H1 (cell line): Measurements from ENCODE around the gene NME9. TPM values are rescaled to one million over a fixed set of nuclear protein-coding genes. Genes with fewer than 3 reads are reported as not detected.

Experiments
- CTCF ChIA-PET: fragments of 300-600 bp; sonication (Branson Sonifier 250); formaldehyde crosslinking; loops from one replicate; lab custom pipeline; 2021; ENCODE audit not compliant: partially characterized antibody; lab: Charles Lee
- POLR2A ChIA-PET: fragments of 300-600 bp; sonication (Branson Sonifier 250); formaldehyde crosslinking; loops from one replicate; lab custom pipeline; 2021; ENCODE audit warnings: inconsistent platforms; ENCODE audit not compliant: partially characterized antibody; lab: Charles Lee
- DNase-seq, 2 experiments: peaks; one replicate each; pipeline versions ENCODE4 v3.0.0 to v3.0.0-alpha.2; 2010 to 2022; ENCODE audit warnings: low spot score in 2 of 2, low read depth in 1 of 2, mixed read lengths in 1 of 2
- FAIRE-seq: peaks from 2 replicates; lab custom pipeline; 2011; peaks lifted over from hg19 to GRCh38; lab: Jason Lieb, UNC
- H2AFZ ChIP-seq: 2 replicates; pipeline ENCODE4 v1.8.1; 2012; ENCODE audit warnings: low read length, inconsistent platforms
- H2AK5ac ChIP-seq: 2 replicates; pipeline ENCODE4 v1.6.1; 2013; ENCODE audit warnings: low read depth, low read length
- H2BK120ac ChIP-seq: replicated peaks from 2 replicates; pipeline ENCODE3; 2013; ENCODE audit warnings: low read depth, low read length, inconsistent platforms
- H2BK12ac ChIP-seq: 2 replicates; pipeline ENCODE4 v1.6.1; 2013; ENCODE audit warnings: low read depth, low read length
- H2BK15ac ChIP-seq: 2 replicates; pipeline ENCODE4 v1.6.1; 2013; ENCODE audit warnings: low read length
- H2BK20ac ChIP-seq: 2 replicates; pipeline ENCODE4 v1.6.1; 2013; ENCODE audit warnings: low read length
- H2BK5ac ChIP-seq: 2 replicates; pipeline ENCODE4 v1.6.1; 2013; ENCODE audit warnings: low read depth, low read length
- H3K14ac ChIP-seq: 2 replicates; pipeline ENCODE4 v1.6.1; 2013; ENCODE audit warnings: inconsistent platforms; ENCODE audit not compliant: insufficient read length
- H3K18ac ChIP-seq: 2 replicates; pipeline ENCODE4 v1.6.1; 2013; ENCODE audit warnings: low read length; ENCODE audit errors: extremely low read depth
- H3K23ac ChIP-seq: 2 replicates; pipeline ENCODE4 v1.6.1; 2013; ENCODE audit warnings: inconsistent platforms; ENCODE audit not compliant: insufficient read length
- H3K23me2 ChIP-seq: 2 replicates; pipeline ENCODE4 v1.6.1; 2013; ENCODE audit warnings: low read depth, low read length
- H3K27ac ChIP-seq: 2 replicates; pipeline ENCODE4 v1.6.1; 2011; ENCODE audit warnings: low read depth, low read length, inconsistent platforms
- H3K27me3 ChIP-seq, 4 experiments: replicated peaks in 1 of 4; 1 replicate in 1 of 4; 2 replicates in 3 of 4; pipeline versions ENCODE4 v1.6.1 to v1.8.1; 2011 to 2013; ENCODE audit warnings: low read length in 3 of 4, mild to moderate bottlenecking in 3 of 4, inconsistent platforms in 2 of 4, mixed read lengths in 2 of 4, moderate library complexity in 1 of 4; ENCODE audit not compliant: control insufficient read depth in 3 of 4, insufficient read depth in 3 of 4; ENCODE audit errors: extremely low read depth in 1 of 4
- H3K36me3 ChIP-seq, 4 experiments: 2 replicates each; pipeline versions ENCODE4 v1.6.1 to v1.8.1; 2011 to 2013; ENCODE audit warnings: mild to moderate bottlenecking in 4 of 4, low read length in 3 of 4, moderate library complexity in 2 of 4, control low read depth in 1 of 4, inconsistent platforms in 1 of 4; ENCODE audit not compliant: insufficient read depth in 4 of 4, control insufficient read depth in 2 of 4
- H3K4ac ChIP-seq: replicated peaks from 2 replicates; pipeline ENCODE3; 2013; ENCODE audit warnings: low read length, low read depth, mixed read lengths, inconsistent platforms; ENCODE audit not compliant: insufficient read length
- H3K4me1 ChIP-seq, 4 experiments: replicated peaks in 1 of 4; 1 replicate in 1 of 4; 2 replicates in 3 of 4; pipeline versions ENCODE4 v1.6.1 to v1.8.1; 2011 to 2013; ENCODE audit warnings: low read length in 3 of 4, inconsistent platforms in 2 of 4, mixed read lengths in 1 of 4; ENCODE audit not compliant: insufficient read depth in 4 of 4, control insufficient read depth in 3 of 4
- H3K4me2 ChIP-seq, 2 experiments: 2 replicates each; pipeline versions ENCODE4 v1.6.1 to v1.8.1; 2011 to 2013; ENCODE audit warnings: low read depth in 2 of 2, low read length in 2 of 2, control low read depth in 1 of 2, inconsistent platforms in 1 of 2, mild to moderate bottlenecking in 1 of 2; ENCODE audit not compliant: insufficient read depth in 1 of 2
- H3K4me3 ChIP-seq, 4 experiments: fragments of 200-600, 300-600 bp in 1 of 4; sonication (generic), shearing (Covaris generic), sonication (Bioruptor Twin) in 1 of 4; 2 replicates each; pipeline versions ENCODE4 v1.5.1 to v1.8.1; 2011 to 2016; ENCODE audit warnings: low read length in 4 of 4, low read depth in 3 of 4, control low read depth in 2 of 4, inconsistent platforms in 2 of 4, mild to moderate bottlenecking in 2 of 4, mixed read lengths in 1 of 4, moderate library complexity in 1 of 4; ENCODE audit not compliant: insufficient read depth in 2 of 4; ENCODE audit errors: extremely low read depth in 1 of 4
- H3K56ac ChIP-seq: replicated peaks from 2 replicates; pipeline ENCODE3; 2013; ENCODE audit warnings: low read depth, mild to moderate bottlenecking, mixed read lengths, low read length, inconsistent platforms; ENCODE audit not compliant: insufficient read length
- H3K79me1 ChIP-seq: 2 replicates; pipeline ENCODE4 v1.6.1; 2013; ENCODE audit warnings: low read depth, low read length, control low read depth
- H3K79me2 ChIP-seq, 2 experiments: 2 replicates each; pipeline versions ENCODE4 v1.6.1 to v1.8.1; 2012 to 2013; ENCODE audit warnings: low read length in 2 of 2, mild to moderate bottlenecking in 2 of 2, inconsistent platforms in 1 of 2; ENCODE audit not compliant: insufficient read depth in 2 of 2, control insufficient read depth in 1 of 2
- H3K9ac ChIP-seq, 4 experiments: replicated peaks in 1 of 4; 1 replicate in 1 of 4; 2 replicates in 3 of 4; pipeline versions ENCODE4 v1.6.1 to v1.8.1; 2011 to 2013; ENCODE audit warnings: low read depth in 3 of 4, low read length in 3 of 4, control low read depth in 2 of 4, mild to moderate bottlenecking in 2 of 4, moderate library complexity in 2 of 4, inconsistent platforms in 1 of 4; ENCODE audit errors: extremely low read depth in 1 of 4
- H3K9me3 ChIP-seq, 2 experiments: 2 replicates each; pipeline versions ENCODE4 v1.6.1 to v1.8.1; 2012 to 2013; ENCODE audit warnings: mild to moderate bottlenecking in 2 of 2, moderate library complexity in 2 of 2, control low read depth in 1 of 2, inconsistent platforms in 1 of 2, low read depth in 1 of 2, low read length in 1 of 2, mixed read lengths in 1 of 2; ENCODE audit not compliant: insufficient read depth in 2 of 2
- H4K20me1 ChIP-seq, 2 experiments: replicated peaks in 1 of 2; 2 replicates each; pipeline versions ENCODE3 to v1.8.1; 2011 to 2013; ENCODE audit warnings: inconsistent platforms in 2 of 2, low read length in 2 of 2, mild to moderate bottlenecking in 1 of 2; ENCODE audit not compliant: insufficient read depth in 2 of 2, control insufficient read depth in 1 of 2
- H4K5ac ChIP-seq: 2 replicates; pipeline ENCODE4 v1.6.1; 2013; ENCODE audit warnings: low read length, low read depth, mixed read lengths, inconsistent platforms; ENCODE audit not compliant: insufficient read length
- H4K8ac ChIP-seq: 2 replicates; pipeline ENCODE4 v1.8.0; 2013; ENCODE audit warnings: mild to moderate bottlenecking, moderate library complexity, low read length, inconsistent platforms; ENCODE audit not compliant: insufficient read depth; ENCODE audit errors: extremely low read depth
- H4K91ac ChIP-seq: replicated peaks from 2 replicates; pipeline ENCODE3; 2013; ENCODE audit warnings: low read length, mixed read lengths, inconsistent platforms; ENCODE audit not compliant: insufficient read length
- ASH2L ChIP-seq: fragments of 200-600, 300-600 bp; sonication (generic); IDR thresholded peaks from one replicate; pipeline ENCODE4 v1.7.1; 2017; ENCODE audit warnings: low read length
- CHD1 ChIP-seq: IDR thresholded peaks from 2 replicates; pipeline ENCODE4 v1.6.1; 2012; ENCODE audit warnings: low read depth, low read length, improper control_type of control experiment
- GABPA ChIP-seq: IDR thresholded peaks from 2 replicates; pipeline ENCODE4 v1.6.1; 2011; ENCODE audit warnings: mild to moderate bottlenecking, low read length, moderate library complexity, borderline replicate concordance; ENCODE audit not compliant: insufficient read depth
- JUND ChIP-seq: IDR thresholded peaks from 2 replicates; pipeline ENCODE4 v1.6.1; 2011; ENCODE audit warnings: mild to moderate bottlenecking, improper control_type of control experiment, low read length
- WGBS, 2 experiments: shearing (Covaris generic) in 1 of 2; methylation state at CpG; one replicate each; pipeline versions ENCODE4 v1.1.6 to v1.1.7; 2013 to 2015; ENCODE audit warnings: low lambda C conversion rate in 2 of 2, mixed read lengths in 2 of 2, inconsistent platforms in 1 of 2, low coverage in 1 of 2, missing lambda C conversion rate in 1 of 2; ENCODE audit not compliant: insufficient replicate concordance in 2 of 2, insufficient coverage in 1 of 2, insufficient read length in 1 of 2; ENCODE audit errors: extremely low coverage in 1 of 2, missing lambda C conversion rate in 1 of 2; 5-methylcytosine and 5-hydroxymethylcytosine counted together
- polyA plus RNA-seq, 7 experiments: library from polyadenylated mRNA; depleted of rRNA in 3 of 7; stranded (reverse) in 5 of 7; unstranded in 2 of 7; fragments of >200 nt in 5 of 7; fragments of 200-250 nt in 2 of 7; gene quantifications; 1 replicate in 5 of 7; 2 replicates in 1 of 7; 4 replicates in 1 of 7; pipeline versions ENCODE4 v1.2.1 to v1.2.3, GENCODE V29; 2011 to 2013; ENCODE audit warnings: missing spikeins in 2 of 7, mixed read lengths in 2 of 7
- total RNA-seq: library from RNA; stranded (reverse); fragmentation: NEBNext Ultra II Directional; extraction: Animal tissue kit (Norgen Biotek cat#: 25700); gene quantifications from 2 replicates; pipeline ENCODE4 v1.2.1, GENCODE V29; 2021
- TF ChIP-seq, protein P1 (sequence below): IDR thresholded peaks from 2 replicates; pipeline ENCODE4 v1.6.1; 2011; ENCODE audit warnings: low read length, improper control_type of control experiment

NME9 gene
- total and polyA plus RNA-seq, 2 of the 8 experiments (the other 6 are each of a cell fraction or from before 2014, with no cell fraction given): 0.11 TPM; not detected in 1

DNA sequence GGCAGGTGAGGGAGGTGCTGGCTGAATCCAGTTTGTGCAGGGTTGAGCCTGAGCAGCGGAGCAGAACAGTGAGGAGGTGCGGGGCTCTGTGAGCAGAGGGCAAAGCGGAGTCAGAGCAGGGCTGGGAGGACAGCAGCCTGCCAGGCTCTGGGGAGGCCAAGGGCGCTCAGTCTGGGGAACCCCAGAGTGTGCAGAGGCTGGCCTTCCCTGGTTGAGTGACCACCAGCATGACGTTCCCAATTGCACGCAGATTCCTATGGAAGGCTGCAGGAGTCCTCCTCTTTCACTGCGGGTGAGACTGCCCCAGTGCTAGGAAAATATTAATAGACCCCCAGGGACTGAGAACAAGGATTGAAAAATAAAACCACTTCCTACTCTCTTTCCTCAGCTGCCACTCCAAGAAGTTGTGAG, 31.9 kb upstream of the NME9 start:
- Histone ChIP-seq H3K56ac (no peak overlapping the region), H4K8ac (peak overlapping the region; percentile 45), H3K4me2 (no peak overlapping the region), H3K14ac (no peak overlapping the region), H3K27me3 (no peaks in the 10 kb centered on the region; a peak in 1 of 7 replicates), H3K4me3 (no peak overlapping the region), H3K18ac (no peak overlapping the region), H2BK15ac (no peak overlapping the region), H2BK5ac (no peak overlapping the region), H2AFZ (no peak overlapping the region), H3K79me2 (no peaks in the 10 kb centered on the region), H3K79me1 (peaks cover 2% of the 10 kb centered on the region; the same call in 1 of the 2 replicates), H3K9ac (no peak overlapping the region), H3K27ac (no peak overlapping the region; the same call in 1 of the 2 replicates), H3K36me3 (no peaks in the 10 kb centered on the region), H3K4ac (no peak overlapping the region), H3K23me2 (no peaks in the 10 kb centered on the region), H2BK20ac (no peak overlapping the region), H3K9me3 (no peaks in the 10 kb centered on the region), H2BK12ac (no peak overlapping the region), H3K4me1 (peaks cover 0 to 2% (median 0%) of the 10 kb centered on the region in 4 experiments; a peak in 3 of 7 replicates), H2BK120ac (no peak overlapping the region), H3K23ac (no peak overlapping the region), H2AK5ac (no peak overlapping the region), H4K20me1 (peaks cover 0 to 4% of the 10 kb centered on the region in 2 experiments), H4K91ac (no peak overlapping the region), H4K5ac (no peak overlapping the region)
- 97% methylated on average over 7 of the region's 7 CpGs; no CpG with 5 or more reads in 1 of the 2 experiments for whole genome bisulfite sequencing, 2 experiments
- no peak for FAIRE-seq
- DNase-seq: no peak
- ChIA-PET CTCF (interaction anchor here (0.9 kb wide), 1 partner anchor 57 kb away, joined by 4 read pairs; no protein-coding TSS in a partner anchor), POLR2A (no interaction called here)
- TF ChIP-seq GABPA (no peak), ASH2L (no peak), JUND (no peak), CHD1 (no peak)
- TF ChIP-seq, protein P1, sequence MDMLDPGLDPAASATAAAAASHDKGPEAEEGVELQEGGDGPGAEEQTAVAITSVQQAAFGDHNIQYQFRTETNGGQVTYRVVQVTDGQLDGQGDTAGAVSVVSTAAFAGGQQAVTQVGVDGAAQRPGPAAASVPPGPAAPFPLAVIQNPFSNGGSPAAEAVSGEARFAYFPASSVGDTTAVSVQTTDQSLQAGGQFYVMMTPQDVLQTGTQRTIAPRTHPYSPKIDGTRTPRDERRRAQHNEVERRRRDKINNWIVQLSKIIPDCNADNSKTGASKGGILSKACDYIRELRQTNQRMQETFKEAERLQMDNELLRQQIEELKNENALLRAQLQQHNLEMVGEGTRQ: no peak
